Tongue (tissue), 3 donors: ENCODE data around the gene DDX47. TPM values are rescaled to one million over a fixed set of nuclear protein-coding genes. Genes with fewer than 3 reads are reported as not detected.
"Not testable (repeated sequence)": the region's sequence is repeated elsewhere in the genome, so short reads cannot be mapped to it uniquely, and the experiment has no call there.

Source experiments
- DNase-seq: peaks from one replicate; pipeline ENCODE4 v3.0.0-alpha.2; 2015
- small RNA-seq: library from RNA; depleted of rRNA; stranded (forward); fragments of <200 nt; gene quantifications from one replicate; pipeline ENCODE3, GENCODE V24; 2014; ENCODE audit warnings: low replicate concordance
- total RNA-seq: library from RNA; depleted of rRNA; stranded (reverse); fragments of >200 nt; gene quantifications from one replicate; pipeline ENCODE4 v1.2.3, GENCODE V29; 2014

The DDX47 gene
- total RNA-seq, 1 donor from 2014 or later: 71.2 TPM

- not testable (repeated sequence) for DNase-seq
Measured at GRCh38 chr12:12875301-12875700, 62.2 kb downstream of the DDX47 start.

GRCh38 chr12:12877153-12877768 is 64.1 kb downstream of the DDX47 start:
- DNase-seq: no peak

GRCh38 chr12:12877781-12878455 is 64.8 kb downstream of the DDX47 start:
- no peak for DNase-seq

Small RNAs within 50 kb of the gene (small RNA-seq; reads per million reads assigned to genes)
- gene AC007215.1: not detected
- gene MIR613: not detected

Other genes starting within 250 kb of the DDX47 start
- gene CREBL2, start 201.5 kb upstream of the DDX47 start, total RNA-seq: 16.8 TPM
- 1.2 TPM for gene GPR19, start 117.2 kb upstream of the DDX47 start, total RNA-seq
- 94.8 TPM for gene CDKN1B, start 96.0 kb upstream of the DDX47 start, total RNA-seq
- gene APOLD1, start 27.7 kb upstream of the DDX47 start, total RNA-seq: 37.6 TPM
- gene GPRC5A, start 78.2 kb downstream of the DDX47 start, total RNA-seq: 2.9 TPM
- gene GPRC5D, start 138.8 kb downstream of the DDX47 start, total RNA-seq: not detected
- gene HEBP1, start 186.9 kb downstream of the DDX47 start, total RNA-seq: 14.0 TPM
- 3.0 TPM for gene FAM234B, start 231.0 kb downstream of the DDX47 start, total RNA-seq